Omental fat pad (tissue), 4 donors: ENCODE measurements around the gene KPNA2. TPM values are rescaled to one million over a fixed set of nuclear protein-coding genes. Genes with fewer than 3 reads are reported as not detected.
A peak's percentile ranks its signal among the peaks of the same experiment; 100 is the strongest.
"Not testable (repeated sequence)": the region's sequence is repeated elsewhere in the genome, so short reads cannot be mapped to it uniquely, and the experiment has no call there.

Experiments used
- ATAC-seq: fragments of 150-250 bp; one replicate; pipeline ENCODE4 v1.9.1; 2016; ENCODE audit warnings: mild to moderate bottlenecking, moderate library complexity; ENCODE audit not compliant: low FRiP score
- DNase-seq: peaks from one replicate; pipeline ENCODE4 v3.0.0-alpha.2; 2019; ENCODE audit warnings: low spot score
- total RNA-seq, 4 donors: library from RNA; depleted of rRNA; stranded (reverse); fragments of >200 nt; gene quantifications; one replicate each; pipeline ENCODE4 v1.1.0, GENCODE V29; 2016
- TF ChIP-seq, protein P1 (sequence below), 3 donors: fragments of 450-650 bp; IDR thresholded peaks; one replicate each; pipeline ENCODE4 v1.5.1; 2016 to 2017; ENCODE audit warnings: antibody characterized with exemption in 3 of 3, mild to moderate bottlenecking in 3 of 3, moderate library complexity in 2 of 3

KPNA2 gene
- total RNA-seq, 4 donors from 2014 or later = 13.2 to 64.1 (median 23.4) TPM

DNA sequence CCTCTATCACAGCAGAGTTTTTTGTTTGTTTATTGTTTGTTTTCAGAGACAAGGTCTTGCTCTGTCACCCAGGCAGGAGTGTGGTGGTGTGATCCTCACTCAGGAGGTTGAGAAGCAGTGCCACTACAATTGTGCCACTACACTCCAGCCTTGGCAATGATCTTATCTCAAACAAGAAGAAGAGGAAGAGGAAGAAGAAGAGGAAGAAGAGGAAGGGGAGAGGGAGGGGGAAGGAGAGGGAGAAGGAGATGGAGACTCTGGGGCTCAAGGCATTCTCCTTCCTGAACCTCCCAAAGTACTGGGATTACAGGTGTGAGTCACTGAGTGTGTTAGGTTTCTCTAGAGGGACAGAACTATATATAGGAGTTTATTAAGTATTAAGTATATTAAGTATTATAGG is 22.1 kb upstream of the KPNA2 start:
- ATAC-seq = no peak
- TF ChIP-seq, protein P1, sequence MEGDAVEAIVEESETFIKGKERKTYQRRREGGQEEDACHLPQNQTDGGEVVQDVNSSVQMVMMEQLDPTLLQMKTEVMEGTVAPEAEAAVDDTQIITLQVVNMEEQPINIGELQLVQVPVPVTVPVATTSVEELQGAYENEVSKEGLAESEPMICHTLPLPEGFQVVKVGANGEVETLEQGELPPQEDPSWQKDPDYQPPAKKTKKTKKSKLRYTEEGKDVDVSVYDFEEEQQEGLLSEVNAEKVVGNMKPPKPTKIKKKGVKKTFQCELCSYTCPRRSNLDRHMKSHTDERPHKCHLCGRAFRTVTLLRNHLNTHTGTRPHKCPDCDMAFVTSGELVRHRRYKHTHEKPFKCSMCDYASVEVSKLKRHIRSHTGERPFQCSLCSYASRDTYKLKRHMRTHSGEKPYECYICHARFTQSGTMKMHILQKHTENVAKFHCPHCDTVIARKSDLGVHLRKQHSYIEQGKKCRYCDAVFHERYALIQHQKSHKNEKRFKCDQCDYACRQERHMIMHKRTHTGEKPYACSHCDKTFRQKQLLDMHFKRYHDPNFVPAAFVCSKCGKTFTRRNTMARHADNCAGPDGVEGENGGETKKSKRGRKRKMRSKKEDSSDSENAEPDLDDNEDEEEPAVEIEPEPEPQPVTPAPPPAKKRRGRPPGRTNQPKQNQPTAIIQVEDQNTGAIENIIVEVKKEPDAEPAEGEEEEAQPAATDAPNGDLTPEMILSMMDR (IDR thresholded peaks at IDR 0.05) = no peak

DNA sequence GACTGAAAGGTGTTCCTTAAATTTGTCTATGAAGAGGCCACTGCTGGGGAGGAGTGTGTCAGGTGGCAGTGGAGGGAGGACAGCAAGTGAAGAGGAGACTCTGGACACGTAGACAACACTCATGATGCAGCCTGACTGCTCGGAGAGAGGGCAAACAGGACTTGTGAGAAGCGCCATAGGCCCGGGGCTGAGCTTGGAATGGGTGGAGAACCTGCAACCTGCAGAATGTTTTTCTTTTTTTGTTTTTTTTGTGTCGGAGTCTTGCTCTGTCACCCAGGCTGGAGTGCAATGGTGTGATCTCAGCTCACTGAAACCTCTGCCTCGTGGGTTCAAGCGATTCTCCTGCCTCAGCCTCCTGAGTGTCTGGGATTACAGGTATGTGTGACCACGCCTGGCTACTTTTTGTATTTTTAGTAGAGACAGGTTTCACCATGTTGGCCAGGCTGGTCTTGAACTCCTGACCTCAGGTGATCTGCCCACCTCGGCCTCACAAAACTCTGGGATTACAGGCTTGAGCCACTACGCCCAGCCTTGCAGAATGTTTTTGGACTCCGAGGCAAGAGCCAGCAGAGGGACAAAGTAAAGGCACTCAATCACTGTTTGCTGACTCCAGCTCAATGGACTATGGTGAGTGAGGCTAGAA is 20.3 kb upstream of the KPNA2 start:
- no peak for DNase-seq
- TF ChIP-seq, protein P1 (IDR thresholded peaks at IDR 0.05) = no peak

More for the DNA sequence above, 22.1 kb upstream of the KPNA2 start:
- no peak for DNase-seq

DNA sequence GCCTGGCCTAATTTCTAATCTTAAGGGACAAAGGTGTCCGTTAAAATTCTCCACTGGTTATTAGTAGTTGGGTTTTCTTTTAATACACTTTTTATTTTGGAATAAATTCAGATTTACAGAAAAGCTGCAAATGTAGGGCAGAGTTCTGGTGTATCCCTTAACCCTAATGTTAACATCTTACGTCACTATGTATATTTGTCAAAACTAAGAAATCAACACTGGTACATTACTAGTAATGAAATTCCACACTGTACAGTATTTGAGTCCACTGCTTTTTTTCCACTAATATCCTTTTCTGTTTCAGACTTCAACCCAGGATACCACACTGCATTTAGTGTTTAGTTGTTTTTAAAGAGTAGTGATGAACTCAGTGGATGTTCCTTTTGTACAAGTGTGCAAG is 18.7 kb upstream of the KPNA2 start:
- ATAC-seq (no peak), DNase-seq (no peak)
- TF ChIP-seq, protein P1 (IDR thresholded peaks at IDR 0.05) = no peak

More for the DNA sequence above, 20.3 kb upstream of the KPNA2 start:
- no peak for ATAC-seq

DNA sequence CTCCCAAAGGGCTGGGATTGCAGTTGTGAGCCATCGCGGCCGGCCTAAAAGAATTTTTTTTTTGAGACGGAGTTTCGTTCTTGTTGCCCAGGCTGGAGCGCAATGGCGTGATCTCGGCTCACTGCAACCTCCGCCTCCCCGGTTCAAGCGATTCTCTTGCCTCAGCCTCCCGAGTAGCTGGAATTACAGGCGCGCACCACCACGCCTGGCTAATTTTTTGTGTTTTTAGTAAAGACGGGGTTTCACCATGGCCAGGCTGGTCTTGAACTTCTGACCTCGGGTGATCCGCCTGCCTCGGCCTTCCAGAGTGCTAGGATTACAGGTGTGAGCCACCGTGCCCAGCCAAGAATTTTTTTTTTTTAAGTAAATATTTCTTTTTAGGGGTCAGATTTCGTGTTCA is 17.0 kb upstream of the KPNA2 start:
- not testable (repeated sequence) for DNase-seq, ATAC-seq

DNA sequence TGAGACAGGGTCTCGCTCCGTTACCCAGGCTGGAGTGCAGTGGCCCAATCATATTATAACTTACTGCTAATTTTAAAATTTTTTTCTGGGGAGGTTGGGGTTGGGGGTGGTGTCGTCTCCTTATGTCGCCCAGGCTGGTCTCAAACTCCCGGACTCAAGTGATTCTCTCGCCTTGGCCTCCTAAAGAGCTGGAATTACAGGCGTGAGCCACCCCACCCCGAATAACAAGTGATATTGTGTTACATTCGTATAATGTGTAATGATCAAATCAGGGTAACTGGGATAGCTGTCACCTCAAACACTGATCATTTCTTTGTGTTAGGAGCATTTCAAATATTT is 16.2 kb upstream of the KPNA2 start:
- TF ChIP-seq, protein P1 (IDR thresholded peaks at IDR 0.05) = no peak
- no peak for ATAC-seq
- no peak for DNase-seq

DNA sequence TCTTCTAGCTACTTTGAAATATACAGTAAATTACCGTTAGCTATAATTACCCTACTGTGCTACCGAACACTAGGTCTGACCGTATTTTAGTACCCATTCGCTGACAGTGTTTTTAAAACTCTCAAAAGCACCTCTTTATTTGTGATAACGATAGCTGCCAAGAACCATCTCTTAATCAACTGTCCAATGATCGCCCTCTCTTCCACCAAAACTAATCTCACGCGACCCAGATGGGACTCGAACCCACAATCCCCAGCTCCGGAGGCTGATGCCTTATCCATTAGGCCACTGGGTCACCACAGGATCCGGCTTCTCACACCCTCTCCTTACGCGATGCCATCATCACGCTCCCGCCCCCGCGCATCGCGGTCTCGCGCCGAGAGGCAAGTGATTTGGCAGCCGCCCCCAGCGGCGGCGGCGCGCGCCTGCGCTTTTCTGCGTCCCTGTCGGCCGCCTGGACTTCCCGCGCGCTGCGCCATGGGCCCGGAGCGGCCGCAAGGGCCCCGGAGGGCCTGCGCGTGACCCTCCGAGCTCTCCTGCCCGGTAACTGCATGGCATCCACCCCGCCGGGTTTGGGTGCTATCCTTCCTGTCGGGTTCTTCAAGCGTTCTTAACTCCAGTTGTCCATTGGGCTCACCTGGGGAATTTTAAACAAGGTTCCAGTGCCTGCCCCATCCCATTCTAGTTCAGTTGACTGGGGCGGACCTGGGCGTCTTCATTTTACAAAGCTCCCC is 15.7 kb upstream of the KPNA2 start:
- TF ChIP-seq, protein P1 (IDR thresholded peaks at IDR 0.05) = peak in 1 of 3 donors; percentile 40
- DNase-seq = peak; percentile 95
- peak; percentile 97 for ATAC-seq

DNA sequence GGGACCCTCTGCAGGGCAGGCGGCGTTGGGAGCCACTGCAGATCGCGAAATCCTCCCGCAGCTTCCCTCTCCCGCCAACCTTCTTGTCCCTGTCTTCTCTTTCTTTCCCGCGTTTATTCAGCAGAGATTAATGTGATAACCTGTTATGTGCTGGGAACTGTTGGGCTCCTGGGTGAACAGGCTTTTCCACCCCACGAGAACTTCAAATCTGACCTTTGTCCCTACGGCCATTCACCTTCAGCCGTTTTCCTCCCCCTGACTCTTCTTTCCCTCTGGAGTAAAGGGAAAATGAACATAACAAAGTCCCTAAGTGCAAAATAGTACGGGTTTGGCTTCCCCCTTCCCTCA is 15.2 kb upstream of the KPNA2 start:
- DNase-seq = no peak
- no peak for ATAC-seq
- TF ChIP-seq, protein P1 (IDR thresholded peaks at IDR 0.05) = no peak

DNA sequence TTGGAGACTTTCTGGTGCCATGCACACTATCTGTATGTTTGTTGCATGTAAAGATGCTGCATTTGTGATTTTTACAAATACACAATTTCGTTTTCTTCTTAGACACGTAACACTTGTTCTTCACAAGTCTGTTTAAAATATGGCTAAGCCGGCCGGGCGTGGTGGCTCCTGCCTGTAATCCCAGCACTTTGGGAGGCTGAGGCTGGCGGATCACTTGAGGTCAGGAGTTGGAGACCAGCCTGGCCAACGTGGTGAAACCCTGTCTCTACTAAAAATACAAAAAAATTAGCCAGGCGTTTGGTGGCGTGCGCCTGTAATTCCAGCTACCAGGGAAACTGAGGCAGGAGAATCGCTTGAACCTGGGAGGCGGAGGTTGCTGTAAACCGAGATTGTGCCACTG is 14.7 kb upstream of the KPNA2 start:
- ATAC-seq, DNase-seq: not testable (repeated sequence)
